ENCODE measurements around the gene NBL1.

DNA sequence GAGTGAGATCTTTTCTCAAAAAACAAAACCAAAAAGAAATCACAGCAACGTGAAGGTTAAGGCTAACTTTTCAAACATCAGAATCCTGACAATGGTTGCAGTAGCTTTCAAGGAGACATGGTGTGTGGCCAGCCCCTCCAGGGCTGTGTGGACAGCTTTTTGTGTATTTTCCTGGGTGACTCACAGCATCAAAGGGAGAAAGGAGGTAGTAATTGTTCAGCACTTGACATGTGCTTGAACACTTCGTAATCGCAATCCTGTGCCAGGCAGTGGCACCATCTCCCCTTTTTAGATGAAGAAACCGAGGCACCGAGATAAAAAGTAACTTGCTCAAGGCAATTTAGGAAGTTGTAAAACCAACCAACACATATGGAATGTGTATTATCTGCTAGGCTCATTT is 10.3 kb downstream of the NBL1 start:
- TF ChIP-seq, protein P1, sequence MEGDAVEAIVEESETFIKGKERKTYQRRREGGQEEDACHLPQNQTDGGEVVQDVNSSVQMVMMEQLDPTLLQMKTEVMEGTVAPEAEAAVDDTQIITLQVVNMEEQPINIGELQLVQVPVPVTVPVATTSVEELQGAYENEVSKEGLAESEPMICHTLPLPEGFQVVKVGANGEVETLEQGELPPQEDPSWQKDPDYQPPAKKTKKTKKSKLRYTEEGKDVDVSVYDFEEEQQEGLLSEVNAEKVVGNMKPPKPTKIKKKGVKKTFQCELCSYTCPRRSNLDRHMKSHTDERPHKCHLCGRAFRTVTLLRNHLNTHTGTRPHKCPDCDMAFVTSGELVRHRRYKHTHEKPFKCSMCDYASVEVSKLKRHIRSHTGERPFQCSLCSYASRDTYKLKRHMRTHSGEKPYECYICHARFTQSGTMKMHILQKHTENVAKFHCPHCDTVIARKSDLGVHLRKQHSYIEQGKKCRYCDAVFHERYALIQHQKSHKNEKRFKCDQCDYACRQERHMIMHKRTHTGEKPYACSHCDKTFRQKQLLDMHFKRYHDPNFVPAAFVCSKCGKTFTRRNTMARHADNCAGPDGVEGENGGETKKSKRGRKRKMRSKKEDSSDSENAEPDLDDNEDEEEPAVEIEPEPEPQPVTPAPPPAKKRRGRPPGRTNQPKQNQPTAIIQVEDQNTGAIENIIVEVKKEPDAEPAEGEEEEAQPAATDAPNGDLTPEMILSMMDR (conservative IDR thresholded peaks at IDR 0.05; ENCODE audit: low read depth, low read length), result no peak
- no peak for TF ChIP-seq EZH2 (IDR thresholded peaks at IDR 0.05; ENCODE audit: borderline replicate concordance, low read depth, low read length, poor library complexity, severe bottlenecking)
